MV-4-11 (cell line): ENCODE results near the gene ZSWIM9.

Experiments
- DNase-seq: peaks from one replicate; lab custom pipeline; 2025; lab: John Stamatoyannopoulos, UW

ZSWIM9 gene

DNA sequence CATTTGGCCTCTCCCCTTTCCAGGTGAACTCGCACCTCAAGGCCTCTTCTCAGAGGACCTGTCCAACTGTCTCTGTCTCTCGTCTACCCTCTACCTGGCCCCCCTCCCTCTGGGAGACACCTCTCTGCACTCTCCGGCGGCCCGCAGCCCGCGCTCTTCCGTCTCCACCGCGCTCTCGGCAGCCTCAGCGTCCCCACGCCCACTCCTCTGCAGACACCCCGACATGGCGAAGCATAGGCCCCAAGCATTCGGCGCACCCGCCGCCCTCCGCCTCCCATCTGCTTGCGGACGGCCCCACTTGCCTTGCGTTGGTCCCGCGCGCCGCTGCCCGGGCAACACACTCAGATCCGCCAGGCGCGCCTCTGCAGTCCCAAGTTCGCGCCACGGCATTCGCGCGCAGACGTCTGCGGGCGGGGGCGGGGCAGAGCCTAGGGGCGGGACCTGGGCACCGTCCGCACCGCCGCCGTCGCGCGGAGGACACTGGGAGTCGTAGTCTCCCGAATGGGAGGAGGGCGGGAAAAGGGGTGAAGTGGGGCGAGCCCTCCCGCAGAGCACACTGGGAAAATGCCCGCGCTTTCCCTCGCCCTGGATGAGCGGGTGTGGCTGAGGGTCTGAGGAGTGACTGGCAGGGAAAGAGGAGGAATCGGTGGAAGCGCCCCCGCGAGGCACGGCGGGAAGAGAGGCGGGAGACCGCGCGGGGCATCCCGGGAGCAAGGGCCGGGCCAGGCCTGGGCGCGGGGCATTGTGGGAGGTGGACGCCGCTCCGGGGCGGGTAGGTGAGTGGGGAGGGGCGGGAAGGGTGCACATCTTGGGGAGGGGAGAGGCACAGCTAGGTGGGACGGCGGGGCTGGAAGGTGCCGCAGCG is at the start of gene ZSWIM9, which contains the start of gene LIG1:
Gene ZSWIM9 (plus strand): TSS at position 742 of the 865 bp plus-strand sequence. CDS start 1,123 bp downstream, outside the sequence.
Gene LIG1 (minus strand): TSS at position 406 of the 865 bp plus-strand sequence. CDS start 4,778 bp downstream, outside the sequence.
- DNase-seq = peak; percentile 94

DNA sequence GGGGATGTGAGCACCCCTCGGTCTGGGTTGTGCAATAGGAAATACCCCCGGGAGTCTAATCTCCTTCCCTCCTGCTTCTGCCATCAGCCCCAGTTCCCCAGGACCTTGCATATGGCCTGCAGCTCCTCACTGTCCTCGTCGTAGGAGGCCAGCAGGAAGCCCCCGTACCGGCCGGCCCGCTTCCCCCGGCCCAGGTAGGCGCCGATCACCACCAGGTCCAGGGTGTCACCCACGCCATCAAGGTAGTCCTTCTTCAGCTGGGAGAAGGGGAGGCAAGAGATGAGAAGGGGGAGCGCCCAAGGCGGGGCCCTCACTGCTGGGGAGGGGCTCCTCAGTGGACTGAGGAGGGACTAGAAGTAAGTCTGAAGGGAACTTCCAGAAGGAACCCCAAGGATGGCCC is 49.4 kb upstream of the ZSWIM9 start:
- no peak for DNase-seq

DNA sequence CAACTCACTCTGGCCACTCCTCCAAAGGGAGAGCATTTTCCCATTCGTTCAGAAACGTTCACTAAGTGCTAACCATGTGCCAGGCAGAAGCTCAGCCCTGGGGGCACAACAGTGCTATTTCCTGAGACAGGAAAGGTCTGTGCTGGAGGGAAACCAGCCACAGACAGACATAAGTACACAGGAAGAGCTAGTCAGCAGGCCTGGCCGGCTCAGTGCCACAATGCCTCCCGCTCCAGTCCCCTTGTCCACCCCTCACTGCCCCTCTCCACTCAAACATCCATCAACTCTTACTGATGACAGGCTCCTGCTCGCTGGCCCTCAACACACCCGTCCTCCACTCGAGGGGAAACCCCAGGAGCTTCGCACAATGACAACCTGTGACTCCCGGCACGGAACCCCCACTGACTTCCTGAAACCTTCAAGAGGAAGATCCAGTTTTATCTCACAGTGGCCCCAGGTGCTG is 48.5 kb upstream of the ZSWIM9 start:
- no peak for DNase-seq

DNA sequence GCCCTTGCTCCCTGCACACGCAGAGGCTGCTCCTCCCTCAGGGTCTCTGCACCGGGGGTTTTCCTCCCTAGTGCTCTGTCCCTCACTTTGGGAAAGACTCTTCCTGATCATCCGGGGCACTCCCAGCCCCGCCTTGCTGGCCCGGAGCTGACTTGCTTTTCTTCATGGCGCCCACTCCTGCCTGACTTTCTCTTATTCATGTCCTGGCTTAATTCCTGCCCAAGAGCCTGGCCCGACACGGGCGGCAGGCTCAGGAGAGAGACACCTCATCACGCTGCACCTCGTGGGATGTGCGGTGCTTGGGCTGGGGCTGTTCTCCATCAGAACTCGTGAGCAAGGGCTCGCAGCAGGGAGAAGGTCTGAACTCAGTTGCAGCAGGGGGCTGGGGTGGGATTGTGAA is 48.1 kb upstream of the ZSWIM9 start:
- no peak for DNase-seq

DNA sequence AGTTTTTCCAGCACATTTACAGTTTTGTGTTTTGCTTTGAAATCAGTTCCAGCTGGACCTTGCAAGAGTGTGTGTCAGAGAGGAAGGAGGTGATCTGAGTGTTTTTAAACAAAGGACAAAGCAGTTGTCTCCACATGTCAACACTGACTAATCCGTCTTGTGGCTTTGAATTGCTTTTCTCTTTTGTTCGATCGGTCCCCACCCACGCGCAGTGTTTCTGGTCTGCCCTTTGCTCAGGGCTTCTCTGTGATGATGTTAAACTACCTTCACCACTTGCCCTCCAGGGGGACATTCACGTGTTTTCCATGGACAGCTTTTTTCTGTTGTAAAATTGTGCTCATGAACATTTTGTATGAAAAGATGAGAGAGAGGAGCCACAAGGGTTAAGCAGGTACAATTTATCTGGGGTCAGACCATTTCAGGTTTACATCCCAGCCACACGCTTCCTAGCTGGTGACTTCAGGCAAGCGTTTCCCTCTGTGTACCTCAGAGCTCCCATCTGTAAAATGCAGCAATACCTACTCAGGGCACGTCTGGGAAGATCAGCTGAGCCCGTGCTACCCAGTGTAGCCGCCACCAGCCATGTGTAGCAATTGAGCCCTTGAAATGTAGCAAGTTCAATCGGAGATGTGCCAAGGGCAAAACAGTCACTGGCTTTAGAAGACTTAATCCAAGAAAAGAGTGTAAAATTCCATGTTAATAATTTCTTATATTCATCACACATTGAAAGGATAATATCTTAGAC is 46.4 kb upstream of the ZSWIM9 start:
- no peak for DNase-seq

DNA sequence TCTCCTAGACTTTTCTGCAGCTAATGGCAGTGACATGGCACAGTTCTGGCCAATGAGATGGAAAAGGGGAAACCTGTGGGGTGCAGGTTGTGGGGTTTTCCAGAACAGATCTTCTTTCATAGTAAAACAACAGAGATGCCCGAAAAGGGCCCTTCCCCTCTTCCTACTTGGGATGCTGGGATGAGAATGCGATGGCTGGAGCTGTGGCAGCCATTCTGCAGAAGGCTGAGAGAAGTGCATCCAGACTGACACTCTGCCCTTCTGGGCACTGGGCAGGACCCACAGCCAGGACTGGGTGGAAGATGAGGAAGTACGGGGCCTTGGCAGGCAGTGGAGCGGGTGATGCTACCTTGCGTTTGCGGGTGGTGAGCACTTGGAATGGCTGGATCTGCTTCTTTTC is 42.9 kb upstream of the ZSWIM9 start:
- no peak for DNase-seq

DNA sequence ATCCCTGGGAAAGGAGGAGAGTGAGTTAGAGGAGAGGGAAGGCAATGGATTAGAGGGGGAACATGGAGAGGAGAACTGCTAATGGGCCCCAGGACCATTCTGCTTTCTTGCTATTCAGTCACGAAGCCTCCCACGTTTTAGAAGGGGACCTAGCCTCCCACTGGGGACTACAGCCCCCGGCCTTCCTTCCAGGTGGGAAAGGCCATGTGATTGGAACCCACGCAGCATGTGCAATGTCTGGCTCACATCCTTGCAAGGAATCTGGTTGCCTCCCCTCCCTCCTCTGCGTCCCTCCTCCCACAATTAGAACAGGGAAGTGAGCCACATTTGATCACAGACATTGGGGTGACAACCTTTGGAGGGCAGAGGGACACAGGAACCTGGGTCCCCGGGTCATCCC is 37.4 kb upstream of the ZSWIM9 start:
- DNase-seq = no peak

DNA sequence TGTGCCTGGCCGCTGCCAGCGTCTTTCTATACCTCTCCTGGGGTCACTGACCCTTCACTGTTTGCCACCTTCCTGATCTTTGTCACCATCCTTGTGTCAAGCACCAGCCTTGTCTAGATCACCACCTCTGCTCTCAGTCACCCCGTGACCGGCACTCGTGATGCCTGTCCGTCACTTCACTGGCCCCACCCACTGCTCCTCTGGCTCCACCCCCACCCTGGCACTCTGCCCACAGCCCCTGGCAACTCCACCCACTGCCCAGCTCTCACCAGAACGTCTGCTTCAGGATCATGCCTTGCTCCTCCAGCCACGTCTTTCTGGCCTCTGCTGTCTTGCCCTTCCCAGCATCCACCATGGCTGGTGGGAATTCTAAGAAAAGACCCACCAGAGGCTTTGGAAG is 35.1 kb upstream of the ZSWIM9 start:
- no peak for DNase-seq

DNA sequence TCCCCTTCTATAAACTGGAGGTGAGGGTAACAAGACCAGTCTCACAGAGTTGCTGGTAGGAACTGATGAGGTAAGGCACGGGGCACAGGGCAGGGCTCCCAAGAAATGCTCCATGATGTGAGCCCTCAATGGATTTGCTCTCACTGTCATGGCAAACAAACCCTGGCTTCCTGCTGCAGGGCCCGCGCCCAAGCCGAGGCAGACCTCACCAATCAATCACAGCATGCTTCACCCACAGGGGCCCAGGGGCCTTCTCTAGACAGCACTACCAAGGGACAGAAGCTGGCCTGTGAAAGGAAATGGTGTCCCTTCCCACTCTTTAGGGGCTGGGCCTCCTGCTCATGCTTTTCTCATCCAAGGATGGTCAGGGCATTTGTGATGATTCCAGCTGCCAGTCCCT is 33.9 kb upstream of the ZSWIM9 start:
- no peak for DNase-seq

DNA sequence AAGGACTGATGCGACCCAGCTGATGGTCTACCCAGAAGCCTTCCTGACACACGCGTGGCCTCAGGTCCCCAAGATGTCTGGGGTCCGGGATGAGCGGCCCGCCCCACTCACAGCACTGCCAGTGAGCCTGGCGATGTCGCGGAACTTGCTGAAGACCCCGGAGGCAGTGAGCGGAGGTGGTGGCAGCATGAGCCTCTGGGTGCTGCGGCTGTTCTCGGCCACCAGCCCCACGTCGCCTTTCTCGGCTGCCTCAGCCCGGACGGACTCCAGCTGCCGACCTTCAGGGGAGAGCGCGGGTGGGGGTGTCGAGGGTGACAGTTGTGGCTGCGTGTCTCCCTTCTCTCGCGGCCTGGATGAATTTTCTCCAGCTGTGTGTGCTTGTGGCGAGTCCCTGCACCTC is 33.1 kb upstream of the ZSWIM9 start:
- no peak for DNase-seq

DNA sequence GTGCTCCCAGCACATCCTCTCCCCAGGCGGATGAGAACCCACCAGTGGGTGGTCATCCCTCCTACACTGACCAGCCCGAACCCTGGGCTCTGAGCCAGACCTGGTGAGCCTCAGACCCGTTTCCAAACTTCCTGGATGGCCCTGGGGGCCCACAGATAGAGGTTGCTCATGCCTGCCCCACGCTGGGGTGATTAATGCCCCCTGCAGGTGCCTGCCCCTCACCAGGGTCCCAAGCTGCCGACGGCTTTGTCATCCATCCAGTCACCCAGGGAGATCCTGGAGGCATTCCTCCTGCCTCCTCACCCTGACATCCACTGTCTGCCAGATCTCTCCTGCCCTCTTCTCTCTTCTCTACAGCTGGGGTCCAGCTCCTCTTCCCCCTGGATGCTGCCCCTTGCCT is 31.4 kb upstream of the ZSWIM9 start:
- no peak for DNase-seq

DNA sequence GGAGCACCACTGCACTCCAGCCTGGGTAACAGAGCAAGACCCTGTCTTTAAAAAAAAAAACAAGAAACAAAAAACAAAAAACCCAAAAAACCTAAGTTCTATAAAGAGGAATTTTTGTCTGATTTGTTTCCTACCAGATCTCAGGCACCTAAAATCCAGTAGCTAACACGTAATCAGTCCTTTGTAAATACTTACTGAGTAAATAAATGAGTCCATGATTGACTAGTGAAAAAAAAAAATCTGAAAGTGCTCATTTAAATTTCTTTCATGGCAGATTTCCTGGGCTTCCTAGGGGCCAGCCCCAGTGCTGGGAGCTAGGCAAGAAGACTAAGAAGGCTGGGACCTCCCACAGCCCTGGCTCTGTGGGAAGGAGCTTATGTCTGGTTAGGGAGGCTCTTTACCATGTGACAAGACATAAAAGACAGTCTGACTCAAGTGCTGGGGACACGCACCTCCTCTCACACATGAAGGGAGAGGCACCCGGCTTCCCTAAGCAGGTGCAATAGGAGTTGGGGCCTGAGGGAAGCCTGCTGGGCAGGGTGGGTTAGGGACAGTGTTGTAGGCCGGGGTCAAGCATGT is 22.8 kb upstream of the ZSWIM9 start:
- DNase-seq = no peak

DNA sequence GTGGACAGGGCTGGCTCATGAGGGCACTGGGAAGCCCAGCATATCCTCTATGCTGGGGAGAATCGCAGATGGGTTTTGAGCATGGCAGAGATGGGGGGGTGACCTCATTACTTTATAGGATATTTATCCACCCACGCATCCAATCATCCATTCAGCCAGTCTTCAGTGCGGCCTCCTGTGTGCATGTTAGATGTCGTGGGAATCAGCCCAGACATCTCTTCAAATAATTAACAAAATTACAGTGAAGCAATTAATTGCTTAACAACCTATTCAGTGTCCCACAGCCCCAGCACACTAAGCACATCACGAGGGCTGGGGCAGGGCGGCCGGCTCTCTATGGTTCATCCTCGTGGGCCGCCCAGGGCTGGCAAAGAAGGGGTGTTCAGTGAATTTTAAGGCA is 21.9 kb upstream of the ZSWIM9 start:
- no peak for DNase-seq

DNA sequence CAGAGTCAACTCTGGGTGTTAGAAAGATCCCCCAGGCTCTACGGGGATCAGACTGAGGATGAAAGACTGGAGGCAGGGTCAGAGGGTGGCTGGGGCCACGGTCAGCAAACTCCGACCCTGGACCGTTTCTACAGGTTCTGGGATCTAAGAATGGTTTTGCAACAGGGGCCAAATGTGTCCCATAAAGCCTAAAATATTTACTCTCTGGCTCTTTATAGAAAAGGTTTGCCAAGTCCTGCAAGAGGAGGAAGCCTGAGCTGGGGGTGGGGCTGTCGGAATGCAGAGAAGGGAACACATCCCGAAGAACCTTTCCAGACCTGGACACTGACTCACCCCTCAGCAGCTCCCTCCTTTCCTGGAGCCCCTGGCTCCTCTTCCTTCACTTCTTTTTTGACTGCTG is 21.1 kb upstream of the ZSWIM9 start:
- DNase-seq = no peak

DNA sequence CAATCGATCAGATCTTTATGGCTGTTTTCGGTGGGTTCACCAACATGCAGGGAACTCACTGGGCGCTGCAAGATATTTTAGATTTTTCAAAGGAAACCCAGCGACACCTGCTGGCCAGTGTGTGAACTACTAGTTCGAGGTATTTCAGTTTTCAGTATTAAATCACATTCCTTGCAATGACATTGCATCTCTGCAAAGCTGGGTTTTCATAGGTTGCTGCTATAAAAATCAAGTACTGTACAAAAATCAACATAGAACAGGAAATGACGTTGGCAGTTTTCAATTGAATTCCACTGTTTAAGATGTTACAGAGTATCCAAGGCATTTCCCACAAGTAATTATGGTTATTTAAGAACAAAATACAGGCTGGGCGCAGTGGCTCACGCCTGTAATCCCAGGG is 17.9 kb upstream of the ZSWIM9 start:
- peak; percentile 45 for DNase-seq

DNA sequence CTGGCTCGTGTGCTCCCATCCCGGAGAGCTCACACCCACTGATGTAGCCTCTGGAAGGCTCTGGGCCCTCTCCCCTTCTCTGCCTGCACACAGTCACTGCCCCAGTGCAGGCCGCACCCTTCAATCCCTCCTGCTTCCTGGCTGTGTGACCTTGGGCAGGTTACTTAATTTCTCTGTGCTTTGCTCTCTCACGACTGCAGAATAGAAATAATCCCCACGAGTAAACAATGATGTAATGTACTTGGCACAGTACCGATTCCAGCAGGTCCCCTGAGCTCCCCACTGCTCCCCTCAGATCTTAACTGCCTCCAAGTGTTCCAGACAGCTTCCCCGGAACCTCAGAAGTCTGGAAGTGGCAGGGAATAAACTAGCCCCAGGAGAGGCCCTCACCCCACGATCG is 16.5 kb upstream of the ZSWIM9 start:
- DNase-seq = no peak

DNA sequence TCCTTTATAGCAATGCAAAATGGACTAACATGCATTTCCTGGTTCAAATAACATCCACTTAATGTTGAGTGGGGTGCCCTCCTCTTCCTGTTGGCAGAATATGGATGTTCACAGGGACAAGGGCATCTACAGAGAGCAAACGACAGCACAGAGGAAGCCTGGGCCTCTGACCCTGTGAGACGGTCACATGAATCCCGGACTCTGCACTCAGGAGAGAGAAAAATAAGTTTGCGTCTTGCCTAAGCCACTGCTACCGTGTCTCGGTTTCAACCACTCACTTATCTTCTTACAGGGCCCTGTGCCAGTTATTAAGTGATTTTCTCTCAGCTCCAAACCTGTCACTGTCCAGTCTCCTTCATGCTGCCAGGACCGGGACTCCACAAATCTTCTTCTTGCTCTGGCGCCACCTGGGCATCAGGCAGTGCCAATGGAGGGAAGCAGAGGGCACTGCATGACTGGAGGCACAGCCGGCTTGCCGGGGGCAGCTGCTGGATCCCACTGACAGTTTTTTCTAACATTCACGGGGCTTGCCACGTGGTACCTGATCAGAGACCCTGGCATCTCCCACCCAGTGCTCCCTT is 12.2 kb upstream of the ZSWIM9 start:
- DNase-seq = no peak

DNA sequence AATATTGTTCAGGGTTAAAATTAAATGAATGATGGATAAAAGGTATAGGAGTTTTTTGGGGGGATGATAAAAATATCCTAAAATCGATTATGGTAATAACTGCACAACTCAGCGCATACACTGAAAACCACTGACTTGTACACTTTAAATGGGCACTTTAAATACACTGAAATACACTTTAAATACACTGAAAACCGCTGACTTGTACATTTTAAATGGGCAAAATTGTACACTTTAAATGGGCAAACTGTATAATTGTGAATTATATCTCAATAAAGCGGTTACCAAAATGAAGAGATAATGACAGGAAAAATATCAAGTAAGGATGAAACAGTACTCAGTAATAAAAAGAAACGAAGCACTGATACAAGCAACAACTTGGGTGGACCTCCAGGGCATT is 1.8 kb upstream of the ZSWIM9 start:
- no peak for DNase-seq

DNA sequence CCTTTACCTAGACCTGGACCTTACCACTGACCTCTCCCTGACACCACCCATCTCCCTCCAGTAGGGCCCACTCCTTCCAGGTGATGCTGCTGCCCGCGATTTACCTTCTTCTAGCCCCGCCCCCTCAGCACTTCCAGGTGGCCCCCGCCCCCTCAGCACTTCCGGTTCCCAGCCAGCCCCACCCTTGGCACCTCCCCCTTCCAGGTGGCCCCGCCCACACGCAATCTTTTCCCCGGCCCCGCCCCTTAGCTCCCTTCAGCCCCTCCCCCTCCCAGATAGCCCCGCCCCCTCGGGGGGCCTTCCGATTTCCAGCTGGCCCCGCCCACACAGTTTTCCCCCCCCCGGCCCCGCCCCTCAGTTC is 922 bp upstream of the ZSWIM9 start:
- peak; percentile 33 for DNase-seq

DNA sequence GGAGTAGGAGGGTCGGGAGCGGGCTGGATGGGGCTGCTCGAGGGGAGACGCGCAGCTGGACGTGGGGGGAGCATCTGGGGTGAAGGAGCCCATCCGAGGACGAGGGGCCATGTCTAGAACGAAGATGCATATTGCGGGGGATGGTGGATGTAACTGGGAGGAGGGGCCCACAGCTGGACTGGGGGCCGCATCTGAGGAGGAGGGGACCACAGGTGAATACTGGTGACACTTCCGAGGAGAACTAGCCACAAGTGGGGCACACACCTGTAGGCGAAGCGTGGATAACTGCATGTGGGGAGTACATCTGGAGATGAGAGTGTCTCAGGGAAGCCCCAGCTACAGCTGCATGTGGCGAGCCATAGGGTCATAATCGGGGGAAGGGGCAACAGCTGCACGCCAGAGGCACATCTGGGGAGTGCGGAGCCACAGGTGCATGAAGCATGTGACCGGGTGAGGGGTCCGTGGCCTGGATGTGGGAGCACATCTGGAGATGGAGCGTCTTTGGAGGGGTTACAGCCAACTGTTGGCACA is 402 bp downstream of the ZSWIM9 start:
- no peak for DNase-seq

DNA sequence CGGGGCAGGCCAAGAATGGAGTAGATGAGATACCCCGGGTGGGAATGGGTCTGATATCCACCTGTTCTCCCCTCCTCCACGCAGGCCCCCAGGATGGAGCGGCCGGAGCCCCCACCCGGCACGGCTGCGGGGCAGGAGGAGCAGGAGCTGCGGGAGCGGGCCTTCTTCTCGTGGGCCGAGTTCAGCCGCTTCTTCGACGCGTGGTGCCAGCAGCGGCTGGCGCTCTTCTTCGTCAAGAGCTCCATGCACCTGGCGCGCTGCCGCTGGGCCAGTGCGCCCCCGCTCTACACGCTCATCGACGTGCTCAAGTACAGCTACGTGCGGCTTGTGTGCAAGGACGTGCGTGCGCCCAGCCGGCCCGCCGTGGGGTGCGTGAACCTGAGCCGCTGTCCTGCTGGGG is 1.2 kb downstream of the ZSWIM9 start:
- DNase-seq = no peak

DNA sequence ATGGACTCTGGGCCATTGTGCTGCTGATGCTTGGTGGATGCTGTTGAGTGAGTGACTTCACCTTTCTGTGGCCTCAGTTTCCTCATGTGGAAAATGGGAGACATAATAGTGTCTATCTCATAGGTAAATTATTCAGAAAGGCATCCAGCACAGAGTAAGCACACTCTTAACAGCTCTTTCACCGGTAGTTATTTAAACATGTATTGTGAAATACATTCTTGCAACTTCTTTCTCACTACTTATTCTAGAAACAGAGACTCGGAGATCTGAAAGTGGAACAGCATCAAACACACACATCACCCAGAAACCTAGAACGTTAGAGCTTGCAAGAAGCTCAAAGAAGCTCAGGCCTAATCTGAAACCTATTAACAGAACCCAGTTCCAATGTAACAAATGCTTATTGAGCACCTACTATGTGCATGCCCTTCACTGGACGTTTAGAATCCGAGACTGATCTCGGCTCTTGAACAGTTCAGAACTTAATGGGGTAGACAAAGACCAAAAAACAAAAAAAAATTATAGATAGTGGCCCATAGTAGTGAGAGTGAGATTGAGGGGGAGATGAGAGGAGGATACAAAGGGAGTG is 4.1 kb downstream of the ZSWIM9 start:
- peak; percentile 36 for DNase-seq
